ENCODE results near the gene IL11. TPM values are rescaled to one million over a fixed set of nuclear protein-coding genes. Genes with fewer than 3 reads are reported as not detected.

The IL11 gene
- total RNA-seq (2014; rRNA removed; shearing (Covaris generic)) = 27.0 and 27.7 TPM in 2 replicates

DNA sequence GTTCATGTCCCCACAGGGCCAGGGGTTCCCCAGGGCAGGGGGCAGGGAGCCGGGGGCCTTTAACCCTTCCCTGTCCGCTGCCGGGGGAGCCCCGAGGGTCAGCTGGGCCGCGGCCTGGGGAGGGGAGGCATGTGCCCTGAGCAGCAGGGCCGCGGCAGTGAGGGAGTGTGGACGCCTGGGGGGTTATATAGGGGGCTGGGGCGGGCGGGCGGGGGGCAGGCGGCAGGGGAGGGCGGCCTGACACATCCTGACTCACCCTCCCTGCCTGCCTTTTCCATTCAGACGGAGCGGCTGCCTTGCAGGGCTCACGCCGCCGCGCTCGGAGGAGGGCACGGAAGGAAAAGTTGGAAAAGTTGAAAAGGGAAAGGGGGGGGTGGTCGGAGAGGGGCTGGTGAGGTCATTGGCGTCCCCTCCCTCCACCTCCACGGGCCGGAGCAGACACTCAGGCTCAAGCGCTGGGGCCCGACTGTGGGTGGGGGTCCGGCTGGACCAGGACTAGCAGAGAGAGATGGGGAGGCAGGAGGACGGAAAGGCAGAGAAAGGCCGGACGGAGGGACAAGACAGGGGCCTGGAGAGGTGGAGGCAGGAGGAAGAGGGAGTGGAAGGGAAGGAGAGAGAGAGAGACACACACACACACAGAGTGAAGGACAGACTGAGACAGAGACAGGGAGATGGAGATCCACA is at the start of gene IL11:
Gene IL11, minus strand, starts transcription at position 159 of the 684 bp plus-strand sequence. Its CDS starts 153 bp downstream, at position 6.

DNA sequence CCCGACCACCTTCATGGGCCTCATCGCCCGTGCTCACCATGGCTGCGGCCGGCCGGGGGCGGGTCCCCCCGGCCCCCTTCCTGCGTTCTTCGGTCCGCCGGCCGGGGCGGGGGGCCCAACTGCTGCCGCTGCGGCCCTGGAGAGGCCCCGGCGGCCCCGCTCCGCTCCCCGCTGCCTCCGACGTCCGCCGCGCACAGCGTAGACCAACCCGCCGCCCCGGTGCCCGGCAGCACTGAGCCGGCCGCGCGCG is 37.2 kb upstream of the IL11 start, which contains the start of gene UBE2S:
Gene UBE2S, minus strand, starts transcription at position 239 of the 250 bp plus-strand sequence. Its CDS starts 199 bp downstream, at position 40.

DNA sequence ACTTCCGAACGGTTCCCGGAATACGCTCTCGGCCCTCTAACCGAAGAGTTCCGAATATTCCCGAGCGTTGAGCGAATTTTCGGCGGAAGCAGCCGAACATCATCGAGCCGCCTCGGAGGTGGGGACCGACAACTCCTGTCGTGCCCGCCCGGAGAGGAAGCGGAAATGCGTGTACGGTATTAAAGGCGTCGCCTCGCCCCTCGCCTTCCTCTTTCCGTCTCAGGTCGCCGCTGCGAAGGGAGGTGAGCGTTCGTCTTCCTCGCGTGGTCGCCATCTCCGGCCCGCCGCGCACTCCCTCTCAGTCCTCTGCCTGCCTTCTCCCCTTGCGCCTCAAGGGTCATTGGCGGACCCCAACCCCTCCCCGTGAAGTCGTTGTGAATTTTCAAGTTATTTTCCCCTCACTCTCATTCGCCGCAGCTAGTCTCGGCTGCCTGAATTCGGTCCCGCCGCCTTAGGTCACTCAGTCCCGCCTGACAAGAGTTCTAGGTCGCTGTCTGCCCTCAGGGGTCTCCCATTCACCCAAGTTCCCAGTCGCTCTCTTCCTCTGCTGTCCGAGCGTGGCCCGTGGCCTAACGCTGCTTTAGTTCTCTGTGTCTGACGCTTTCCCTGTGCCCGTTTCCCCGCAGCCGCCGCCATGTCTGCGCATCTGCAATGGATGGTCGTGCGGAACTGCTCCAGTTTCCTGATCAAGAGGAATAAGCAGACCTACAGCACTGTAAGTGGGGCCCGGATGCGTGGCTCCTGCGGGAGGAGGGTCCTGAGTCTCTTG is 15.6 kb upstream of the IL11 start, which contains the start of gene RPL28:
Gene RPL28, plus strand, starts transcription at position 209 of the 769 bp plus-strand sequence. Its CDS starts 426 bp downstream, at position 635.

DNA sequence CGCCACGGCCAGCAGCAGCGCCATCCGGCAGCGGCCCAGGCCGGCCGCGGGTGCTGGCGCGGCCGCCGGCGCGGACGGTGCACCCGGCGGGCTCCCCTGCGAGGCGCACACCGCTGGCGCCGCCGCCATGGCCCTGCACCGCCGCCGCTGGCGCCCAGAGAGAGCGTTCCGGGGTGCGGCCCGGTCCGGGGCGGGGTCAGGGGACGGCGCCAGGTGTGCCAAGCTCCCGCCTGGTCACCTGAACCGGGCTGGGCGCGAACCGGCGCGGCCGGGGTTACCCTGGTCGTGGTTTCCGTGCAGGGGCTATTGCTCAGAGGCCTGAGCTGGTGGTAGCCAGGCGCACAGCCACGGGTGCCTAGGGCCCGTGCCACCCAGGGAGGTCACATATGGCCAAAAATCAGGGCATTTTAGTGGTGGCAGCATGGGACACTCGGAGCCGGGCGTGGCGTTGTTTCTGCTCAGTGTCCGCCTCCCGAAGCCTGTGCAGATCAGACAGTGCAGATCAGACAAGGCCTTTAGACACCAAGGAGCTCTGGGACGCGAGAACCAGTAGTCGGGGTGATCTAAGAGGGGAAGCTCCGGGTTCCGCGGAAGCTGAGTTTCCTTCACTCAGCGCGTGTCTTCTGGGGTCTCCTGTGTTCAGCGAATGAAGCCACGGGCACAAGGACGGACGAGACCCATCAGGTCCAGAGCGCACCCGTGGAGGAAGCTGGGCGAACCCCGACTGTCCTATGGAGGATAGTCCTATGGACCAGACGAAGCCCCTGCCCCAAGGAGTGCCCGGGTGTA is 14.1 kb upstream of the IL11 start, which contains the start of gene TMEM238:
Gene TMEM238, minus strand, starts transcription at position 162 of the 789 bp plus-strand sequence. Its CDS starts 33 bp downstream, at position 129.

DNA sequence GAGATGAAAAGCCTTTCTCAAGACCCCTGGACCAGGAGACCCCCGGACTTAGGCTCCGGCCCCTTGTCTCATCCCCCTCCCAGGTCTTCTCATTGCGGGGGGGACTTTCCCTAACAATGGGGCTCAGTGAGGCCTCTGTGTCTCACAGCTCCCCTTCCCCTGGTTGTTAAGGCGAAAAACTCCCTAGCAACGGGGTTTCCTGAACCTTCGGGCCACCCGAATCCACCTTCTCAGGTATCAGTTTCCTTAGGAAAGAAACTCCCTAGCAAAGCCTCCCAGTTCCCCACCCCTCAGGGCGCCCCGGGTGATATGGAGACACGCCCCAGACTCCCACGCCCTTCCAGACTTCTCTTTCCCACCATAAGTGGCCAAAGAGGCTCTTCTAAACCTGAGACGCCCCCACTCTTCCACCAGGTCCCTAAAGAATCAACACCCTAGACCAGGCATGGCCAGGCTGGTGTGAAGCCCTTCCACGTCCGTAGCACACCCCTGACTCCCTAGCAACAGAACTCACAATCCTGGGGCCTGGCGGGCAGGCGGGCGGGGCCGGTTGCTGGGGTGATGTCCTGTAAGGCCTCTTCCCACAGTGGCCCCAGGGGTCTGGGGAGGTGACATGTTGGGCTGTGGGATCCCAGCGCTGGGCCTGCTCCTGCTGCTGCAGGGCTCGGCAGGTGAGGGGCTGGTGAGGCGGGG is 6.1 kb upstream of the IL11 start, which contains the start of gene TMEM190:
Gene TMEM190, plus strand, starts transcription at position 586 of the 693 bp plus-strand sequence. Its CDS starts 28 bp downstream, at position 614.

DNA sequence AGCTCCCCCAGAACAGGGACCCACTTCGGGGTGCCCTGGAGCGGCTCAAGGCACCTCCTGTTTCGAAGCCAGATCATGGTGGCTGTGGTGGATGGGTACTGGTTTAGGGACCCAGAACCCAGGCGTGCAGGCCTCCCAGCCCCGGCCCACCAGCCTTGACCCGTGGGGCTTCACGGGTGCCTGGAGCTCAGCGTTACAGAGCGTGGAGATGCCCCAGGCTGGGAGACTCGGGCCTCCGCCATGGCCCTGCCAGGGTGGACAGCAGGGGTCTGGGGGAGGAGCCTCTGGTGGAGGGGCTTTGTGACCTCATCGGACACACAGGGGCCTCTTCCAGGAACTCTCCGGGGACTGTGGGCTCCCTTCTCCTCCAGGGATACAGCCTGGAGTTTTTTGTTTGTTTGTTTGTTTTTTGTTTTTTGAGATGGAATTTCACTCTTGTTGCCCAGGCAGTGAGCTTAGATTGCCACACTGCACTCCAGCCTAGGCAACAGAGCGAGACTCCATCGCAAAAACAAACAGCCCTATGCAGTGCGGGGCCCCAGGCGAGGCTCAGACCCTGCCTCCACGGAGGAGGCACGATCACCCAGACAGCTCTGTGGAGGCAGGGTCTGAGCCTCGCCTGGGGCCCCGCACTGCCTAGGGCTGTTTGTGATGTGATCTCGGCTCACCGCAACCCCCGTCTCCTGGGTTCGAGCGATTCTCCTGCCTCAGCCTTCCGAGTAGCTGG is 7.1 kb downstream of the IL11 start, which contains the start of gene GARIN5B:
Gene GARIN5B, minus strand, starts transcription at position 271 of the 727 bp plus-strand sequence. Its CDS starts 194 bp downstream, at position 77.

DNA sequence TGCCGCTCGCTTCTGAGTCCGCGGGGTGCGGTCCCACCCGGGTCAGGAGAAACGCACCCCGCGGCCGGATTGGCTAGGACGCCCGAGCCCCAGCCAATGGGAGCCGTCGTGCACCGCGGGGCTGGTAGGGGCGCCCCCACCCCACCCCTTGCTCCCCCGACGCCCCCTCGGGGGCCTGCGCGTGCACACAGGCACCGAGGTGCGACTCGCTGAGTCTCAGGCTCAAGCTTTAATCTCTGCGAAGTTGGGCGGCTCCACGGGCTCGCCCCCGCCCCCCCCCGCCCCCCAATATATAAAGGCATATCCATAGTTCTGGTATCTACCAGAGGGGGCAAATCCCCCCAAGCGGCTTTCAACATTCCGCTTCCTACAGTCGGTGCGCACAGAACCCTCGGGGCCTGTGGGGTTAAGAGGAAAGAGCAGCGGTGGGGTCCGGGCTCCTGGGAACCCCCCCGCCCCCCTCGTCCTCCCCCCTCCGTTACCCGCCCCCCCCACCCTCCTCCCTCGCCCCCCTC is 15.5 kb downstream of the IL11 start, which contains the start of gene COX6B2:
Gene COX6B2, minus strand, starts transcription at position 22 of the 515 bp plus-strand sequence. CDS start 198 bp downstream, outside the sequence.

DNA sequence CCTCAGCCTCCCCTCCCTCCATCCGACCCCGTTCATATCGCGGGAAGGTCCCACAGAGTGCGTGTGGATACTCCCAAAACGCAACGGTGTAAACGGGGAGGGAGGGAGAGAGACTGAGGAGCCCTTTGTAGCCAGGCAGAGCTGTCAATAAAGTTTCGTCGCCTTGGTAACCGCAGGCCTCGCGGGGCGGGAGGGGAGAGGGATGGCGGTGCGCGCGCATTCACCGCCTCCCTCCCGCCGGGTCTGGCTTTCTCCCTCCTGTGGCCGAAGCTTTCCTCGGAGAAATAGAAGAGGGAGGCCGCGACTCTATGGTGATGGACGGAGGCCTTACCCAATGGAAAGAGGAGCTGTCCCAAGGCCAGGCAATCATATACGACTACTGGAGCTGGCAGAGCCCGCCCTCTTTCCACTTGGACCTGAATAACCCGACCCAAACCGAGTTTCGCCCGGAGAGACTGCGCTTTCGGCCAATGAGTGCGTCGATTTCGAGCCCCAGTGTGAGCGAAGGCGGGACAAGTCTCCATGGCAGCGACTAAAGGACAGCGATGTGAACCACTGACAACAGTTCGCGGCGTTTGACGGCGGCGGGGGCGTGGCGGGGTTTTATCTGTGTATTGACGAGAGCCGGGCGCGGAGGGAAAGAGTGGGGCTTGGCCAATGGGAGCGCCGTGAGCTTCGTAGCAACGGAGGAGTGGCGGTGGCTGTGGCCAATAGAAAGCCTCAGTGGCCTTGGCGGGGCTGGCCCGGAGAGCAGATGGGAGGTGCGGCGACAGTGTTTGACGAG is 31.0 kb downstream of the IL11 start, which contains the start of gene KMT5C:
Gene KMT5C, plus strand, starts transcription at position 772 of the 784 bp plus-strand sequence. CDS start 2,061 bp downstream, outside the sequence.

DNA sequence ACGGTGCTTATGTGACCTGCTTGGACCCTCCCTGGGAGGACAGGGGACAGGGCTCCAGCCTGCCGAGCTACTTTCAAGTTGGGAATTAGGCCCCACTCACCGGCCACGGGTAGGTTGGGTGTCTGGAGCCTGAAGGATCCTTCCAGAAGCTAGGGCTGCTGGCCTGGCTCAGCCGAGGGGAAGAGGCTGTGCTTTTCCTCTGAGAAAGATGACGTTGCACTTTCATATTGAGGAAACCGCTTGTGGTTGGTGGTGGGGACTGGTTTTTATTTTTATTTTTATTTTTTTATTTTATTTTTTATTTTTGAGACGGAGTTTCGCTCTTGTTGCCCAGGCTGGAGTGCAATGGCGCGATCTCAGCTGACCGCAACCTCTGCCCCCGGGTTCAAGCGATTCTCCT is 45.1 kb downstream of the IL11 start, which contains the start of gene TMEM150B:
Gene TMEM150B, minus strand, starts transcription at position 170 of the 400 bp plus-strand sequence. CDS start 4,305 bp downstream, outside the sequence.

Other genes with a start within 250 kb of the IL11 start
- gene TNNT1, start 221.3 kb downstream of the IL11 start, total RNA-seq (2014; rRNA removed; shearing (Covaris generic)) = 82.8 and 83.9 TPM in 2 replicates
- gene TNNI3, start 212.7 kb downstream of the IL11 start, total RNA-seq (2014; rRNA removed; shearing (Covaris generic)) = 1.2 TPM in 1 of 2 replicates, not detected in the other
- gene DNAAF3, start 203.8 kb downstream of the IL11 start, total RNA-seq (2014; rRNA removed; shearing (Covaris generic)) = 2.6 and 2.9 TPM in 2 replicates
- gene SYT5, start 190.2 kb downstream of the IL11 start, total RNA-seq (2014; rRNA removed; shearing (Covaris generic)) = 3.3 and 5.7 TPM in 2 replicates
- 16.5 and 18.5 TPM in 2 replicates for gene PTPRH, start 161.0 kb downstream of the IL11 start, total RNA-seq (2014; rRNA removed; shearing (Covaris generic))
- 0.90 and 3.1 TPM in 2 replicates for gene TMEM86B, start 141.7 kb downstream of the IL11 start, total RNA-seq (2014; rRNA removed; shearing (Covaris generic))
- gene PPP6R1, start 111.4 kb downstream of the IL11 start, total RNA-seq (2014; rRNA removed; shearing (Covaris generic)) = 63.9 and 64.2 TPM in 2 replicates
- 83.0 and 94.4 TPM in 2 replicates for gene HSPBP1, start 90.4 kb downstream of the IL11 start, total RNA-seq (2014; rRNA removed; shearing (Covaris generic))
- gene BRSK1, start 86.5 kb downstream of the IL11 start, total RNA-seq (2014; rRNA removed; shearing (Covaris generic)) = 24.6 and 33.9 TPM in 2 replicates
- not detected in 2 replicates for gene TMEM150B, start 45.1 kb downstream of the IL11 start, total RNA-seq (2014; rRNA removed; shearing (Covaris generic))
- gene KMT5C, start 30.6 kb downstream of the IL11 start, total RNA-seq (2014; rRNA removed; shearing (Covaris generic)) = 16.7 and 17.0 TPM in 2 replicates
- 0.08 and 0.26 TPM in 2 replicates for gene COX6B2, start 15.7 kb downstream of the IL11 start, total RNA-seq (2014; rRNA removed; shearing (Covaris generic))
- not detected in 2 replicates for gene GARIN5B, start 7.2 kb downstream of the IL11 start, total RNA-seq (2014; rRNA removed; shearing (Covaris generic))
- gene TMEM190, start 6.4 kb upstream of the IL11 start, total RNA-seq (2014; rRNA removed; shearing (Covaris generic)) = 0.45 and 1.4 TPM in 2 replicates
- 1.1 and 1.6 TPM in 2 replicates for gene TMEM238, start 13.8 kb upstream of the IL11 start, total RNA-seq (2014; rRNA removed; shearing (Covaris generic))
- 710 and 881 TPM in 2 replicates for gene RPL28, start 15.5 kb upstream of the IL11 start, total RNA-seq (2014; rRNA removed; shearing (Covaris generic))
- gene UBE2S, start 37.3 kb upstream of the IL11 start, total RNA-seq (2014; rRNA removed; shearing (Covaris generic)) = 1,207 and 1,551 TPM in 2 replicates
- gene SHISA7, start 72.8 kb upstream of the IL11 start, total RNA-seq (2014; rRNA removed; shearing (Covaris generic)) = 0.03 TPM in 1 of 2 replicates, not detected in the other
- 54.6 and 60.8 TPM in 2 replicates for gene ISOC2, start 91.2 kb upstream of the IL11 start, total RNA-seq (2014; rRNA removed; shearing (Covaris generic))
- not detected in 2 replicates for gene C19orf85, start 94.3 kb upstream of the IL11 start, total RNA-seq (2014; rRNA removed; shearing (Covaris generic))
- 6.7 and 6.9 TPM in 2 replicates for gene ZNF628, start 106.2 kb upstream of the IL11 start, total RNA-seq (2014; rRNA removed; shearing (Covaris generic))
- 39.9 and 45.6 TPM in 2 replicates for gene NAT14, start 114.7 kb upstream of the IL11 start, total RNA-seq (2014; rRNA removed; shearing (Covaris generic))
- 0.53 and 0.93 TPM in 2 replicates for gene SSC5D, start 118.0 kb upstream of the IL11 start, total RNA-seq (2014; rRNA removed; shearing (Covaris generic))
- gene SBK2, start 166.7 kb upstream of the IL11 start, total RNA-seq (2014; rRNA removed; shearing (Covaris generic)) = not detected in 2 replicates
- 0.11 TPM in 1 of 2 replicates, not detected in the other for gene SBK3, start 175.1 kb upstream of the IL11 start, total RNA-seq (2014; rRNA removed; shearing (Covaris generic))
- gene ZNF579, start 210.4 kb upstream of the IL11 start, total RNA-seq (2014; rRNA removed; shearing (Covaris generic)) = 5.2 and 5.4 TPM in 2 replicates
- gene FIZ1, start 229.1 kb upstream of the IL11 start, total RNA-seq (2014; rRNA removed; shearing (Covaris generic)) = 9.3 and 10.3 TPM in 2 replicates
- 8.6 and 12.3 TPM in 2 replicates for gene ZNF524, start 229.8 kb upstream of the IL11 start, total RNA-seq (2014; rRNA removed; shearing (Covaris generic))
- gene ZNF865, start 235.2 kb upstream of the IL11 start, total RNA-seq (2014; rRNA removed; shearing (Covaris generic)) = 2.7 and 3.7 TPM in 2 replicates